HG02973 (cell line): ENCODE results near the gene ARMC8.

Experiments
- ATAC-seq: cut with Tn5 transposase; IDR thresholded peaks from one replicate; pipeline ENCODE4 v1.9.1; 2021; ENCODE audit warnings: moderate library complexity; ENCODE audit not compliant: unreplicated experiment

Gene ARMC8

DNA sequence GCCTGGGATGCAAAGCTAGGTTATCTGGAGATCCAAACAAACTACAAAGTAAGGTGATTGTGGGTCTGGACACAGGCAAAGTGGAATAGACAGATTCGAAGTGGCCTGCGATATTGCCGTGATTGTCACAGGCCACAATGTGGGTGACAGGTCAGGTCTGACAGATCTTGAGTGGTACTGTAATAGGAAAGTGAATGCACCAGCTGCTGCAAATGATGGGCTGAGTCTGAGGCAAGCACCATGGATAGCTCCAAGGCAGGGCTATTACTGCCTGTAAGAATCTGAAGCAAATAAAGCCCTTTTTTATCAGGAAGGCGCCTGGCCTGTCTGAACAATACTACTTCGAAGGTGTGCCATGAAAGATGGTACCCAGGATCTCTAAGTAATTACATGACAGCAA is 10.0 kb downstream of the ARMC8 start:
- no peak for ATAC-seq

DNA sequence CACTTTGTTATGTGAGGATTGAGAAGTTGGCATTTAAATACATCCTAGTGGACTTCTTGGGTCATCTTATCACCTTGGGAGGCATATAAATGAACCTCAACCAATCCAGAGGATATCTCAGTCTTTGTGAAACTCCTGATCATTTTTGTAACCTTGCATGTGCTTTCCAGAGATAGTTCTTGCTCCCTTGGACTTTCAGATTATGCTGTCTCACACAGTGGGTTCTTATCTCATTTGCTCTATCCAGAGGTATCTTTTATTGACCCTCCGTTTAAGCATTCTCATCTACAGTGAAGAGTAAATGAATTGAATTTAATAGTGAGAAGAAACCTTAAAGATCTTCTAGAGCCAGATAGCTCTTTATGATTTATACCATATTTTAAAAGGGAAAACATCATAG is 10.4 kb downstream of the ARMC8 start:
- ATAC-seq = no peak

DNA sequence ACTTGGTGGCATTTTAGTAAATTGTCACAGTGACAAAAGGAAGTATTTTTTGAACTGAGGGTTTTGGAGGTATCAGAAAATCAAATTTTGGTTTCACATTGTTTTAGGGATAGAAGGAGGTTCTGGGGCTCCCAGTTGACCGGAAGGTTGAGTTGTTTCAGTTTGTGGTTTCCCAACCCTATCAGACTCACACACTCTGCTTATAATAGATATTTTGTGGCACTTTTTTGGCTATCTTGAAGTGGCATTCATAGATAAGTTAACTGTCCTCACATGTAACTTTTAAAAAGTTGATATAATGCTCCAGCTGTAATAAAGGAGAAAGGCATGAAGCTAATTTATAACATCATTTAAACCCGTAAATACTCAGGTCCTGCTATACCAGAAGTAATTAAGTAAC is 12.8 kb downstream of the ARMC8 start:
- peak; percentile 55 for ATAC-seq

DNA sequence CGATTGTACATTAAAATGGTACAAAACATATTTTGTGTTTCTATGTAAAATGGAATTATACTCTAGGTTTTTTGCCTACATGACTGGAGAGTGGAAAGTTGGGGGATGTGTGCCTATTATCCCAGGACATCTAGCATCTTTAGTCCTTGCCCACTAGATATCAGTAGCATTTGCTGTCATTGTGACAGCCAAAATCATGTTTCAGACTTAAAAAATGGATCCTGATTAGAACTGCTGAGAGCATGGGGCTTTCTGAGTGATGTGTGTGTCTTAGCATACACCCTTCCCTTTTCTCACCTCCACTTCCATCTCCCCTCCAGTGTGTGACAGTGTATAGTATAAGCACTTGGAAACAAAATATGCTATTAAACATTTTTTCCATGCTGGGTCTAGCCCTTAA is 13.3 kb downstream of the ARMC8 start:
- ATAC-seq = no peak

DNA sequence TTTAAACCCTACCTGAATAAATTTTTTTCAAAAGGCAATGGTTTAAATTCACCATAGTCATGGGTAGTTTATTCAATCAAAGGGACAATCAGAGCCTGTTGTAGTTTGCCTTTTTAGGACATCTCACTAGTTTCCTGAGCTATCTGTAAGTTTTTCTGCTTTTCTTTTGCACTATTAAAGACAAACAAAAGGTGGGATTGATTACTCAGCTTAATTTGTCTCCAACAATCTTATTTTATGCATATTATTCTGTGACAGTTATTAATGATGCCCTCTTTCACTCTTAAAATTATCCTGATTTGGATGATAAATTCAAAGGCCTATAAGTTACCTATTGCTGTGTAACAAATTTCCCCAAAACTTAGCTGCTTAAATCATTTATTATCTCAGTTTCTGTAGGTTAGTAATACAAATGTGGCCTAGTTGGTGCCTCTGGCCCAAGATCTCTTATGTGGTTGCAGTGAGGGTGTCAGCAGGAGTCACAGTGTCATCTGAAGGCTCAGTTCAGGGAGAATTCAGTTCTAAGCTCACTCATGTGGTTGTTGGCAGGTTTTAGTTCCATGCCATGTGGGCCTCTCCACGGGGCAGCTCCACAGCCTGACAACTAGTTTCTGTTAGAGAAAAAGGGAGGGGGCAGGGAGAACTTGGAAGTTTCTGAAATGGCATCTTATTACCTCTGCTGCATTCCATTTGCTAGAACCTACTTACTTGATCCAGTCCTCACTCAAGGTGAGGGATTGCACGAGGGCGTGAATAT is 16.0 kb downstream of the ARMC8 start:
- ATAC-seq = no peak

DNA sequence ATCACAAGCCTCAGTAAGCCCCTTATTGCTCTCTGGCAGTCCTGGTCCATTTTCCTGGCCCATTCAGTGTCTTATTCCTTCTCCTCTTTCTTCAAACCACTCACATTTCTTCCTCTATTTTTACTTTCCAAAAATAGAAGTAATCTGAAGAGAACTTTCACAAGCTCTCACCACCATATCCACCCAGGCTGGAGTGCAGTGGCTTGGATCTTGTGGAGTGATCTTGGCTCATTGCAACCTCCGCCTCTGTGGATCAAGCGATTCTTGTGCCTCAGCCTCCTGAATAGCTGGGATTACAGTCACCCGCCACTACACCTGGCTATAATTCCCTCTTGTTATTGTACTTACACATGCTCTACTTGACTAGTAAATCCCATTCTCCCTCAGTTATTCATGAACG is 16.8 kb downstream of the ARMC8 start:
- no peak for ATAC-seq

DNA sequence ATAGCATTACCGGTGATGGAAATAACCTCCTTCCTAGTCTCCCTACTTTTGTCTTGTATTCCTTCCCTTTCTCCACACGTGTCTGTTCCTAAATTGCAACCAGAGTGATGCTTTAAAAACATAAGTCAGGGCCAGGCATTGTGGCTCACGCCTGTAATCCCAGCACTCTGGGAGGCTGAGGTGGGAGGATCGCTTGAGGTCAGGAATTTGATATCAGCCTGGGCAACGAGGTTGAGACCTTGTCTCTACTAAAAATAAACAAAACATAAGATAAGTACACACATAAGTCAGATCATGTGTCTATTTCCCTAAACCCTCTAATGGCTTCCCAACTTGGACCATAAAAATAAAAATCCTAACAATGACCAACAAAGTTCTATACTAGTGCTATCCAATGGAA is 18.4 kb downstream of the ARMC8 start:
- no peak for ATAC-seq

DNA sequence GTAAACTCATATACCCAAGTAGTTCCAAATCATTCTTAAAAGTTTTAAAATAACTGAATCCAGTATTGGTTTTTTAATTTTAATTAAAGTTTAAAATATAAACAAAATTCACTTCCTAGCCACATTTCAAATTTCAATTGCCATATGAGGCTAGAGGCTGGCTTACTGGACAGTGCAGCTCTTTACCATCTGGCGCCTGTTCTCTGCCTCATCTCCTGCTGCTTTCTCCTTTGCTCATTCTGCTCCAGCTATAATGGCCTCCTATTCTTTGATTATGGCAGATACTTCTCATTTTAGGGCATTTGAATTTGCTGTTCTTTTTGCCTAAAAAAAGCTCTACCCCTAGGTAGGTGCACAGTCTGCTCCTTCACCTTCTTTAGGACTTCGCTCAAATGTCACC is 19.1 kb downstream of the ARMC8 start:
- ATAC-seq = no peak

DNA sequence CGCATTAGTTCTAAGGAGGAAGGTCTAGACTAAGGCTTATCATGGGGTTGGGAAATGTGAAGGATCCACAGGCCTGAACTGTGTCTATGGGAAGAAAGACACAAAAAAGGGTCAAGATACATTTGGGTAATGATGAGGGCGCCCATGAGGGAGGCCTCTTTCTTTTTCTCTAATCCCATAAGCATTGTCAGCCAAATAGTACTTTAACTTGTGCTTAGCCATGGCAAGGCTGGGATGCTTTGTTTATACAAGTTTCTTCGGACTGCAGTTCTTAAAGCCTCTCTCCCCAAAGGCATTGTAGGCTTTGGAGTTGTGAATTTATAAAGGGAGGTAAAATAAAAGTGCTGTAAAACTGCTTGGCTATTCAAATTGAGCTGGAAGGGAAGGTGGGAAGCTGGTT is 23.4 kb downstream of the ARMC8 start:
- no peak for ATAC-seq

DNA sequence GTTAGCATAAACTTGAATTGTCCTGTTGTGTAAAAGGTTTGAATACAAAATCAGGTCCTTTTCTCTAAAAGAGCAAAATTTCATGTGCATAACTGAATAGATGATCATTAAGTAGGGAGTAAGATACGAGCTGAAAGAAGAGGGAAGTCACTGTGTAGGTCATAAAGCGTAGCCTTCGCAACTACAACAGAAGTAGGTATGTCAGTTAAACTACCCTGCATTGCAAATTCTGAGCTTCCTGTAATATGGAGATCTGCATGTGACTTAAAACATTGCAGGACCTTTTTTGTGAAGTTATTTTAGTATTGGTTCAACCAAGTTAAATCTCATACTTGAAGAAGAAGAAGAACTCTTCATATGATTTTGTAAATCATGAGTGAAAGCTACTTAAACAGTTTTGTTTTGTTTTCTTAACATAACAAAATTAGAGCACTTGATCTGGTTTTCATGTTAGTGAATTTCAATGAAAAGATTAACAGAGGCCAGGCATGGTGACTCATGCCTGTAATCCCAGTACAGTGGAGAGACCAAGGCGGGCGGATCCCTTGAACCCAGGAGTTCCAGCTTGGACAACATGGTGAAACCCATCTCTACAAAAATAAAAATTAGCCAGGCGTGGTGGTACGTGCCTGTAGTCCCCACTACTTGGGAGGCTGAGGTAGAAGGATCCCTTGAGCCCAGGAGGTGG is 26.4 kb downstream of the ARMC8 start:
- ATAC-seq = no peak

DNA sequence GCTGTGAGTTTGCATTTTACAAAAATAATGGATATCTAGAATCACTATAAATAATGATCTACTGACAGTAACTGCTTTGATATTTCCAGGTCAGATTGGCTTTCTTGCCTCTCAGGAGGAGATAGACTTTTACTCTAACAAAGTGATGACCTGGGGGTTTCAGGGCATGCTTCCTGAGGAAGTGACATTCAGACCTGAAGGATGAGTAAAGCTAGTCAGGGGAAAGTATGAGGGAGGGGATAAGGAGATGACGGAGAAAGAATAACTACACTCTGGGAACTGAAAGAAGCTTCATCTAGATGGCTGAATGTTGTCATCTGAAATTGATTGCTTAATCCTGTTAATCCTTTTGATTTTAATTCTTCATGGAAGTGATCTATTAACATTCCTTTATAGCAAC is 32.2 kb downstream of the ARMC8 start:
- ATAC-seq = no peak

DNA sequence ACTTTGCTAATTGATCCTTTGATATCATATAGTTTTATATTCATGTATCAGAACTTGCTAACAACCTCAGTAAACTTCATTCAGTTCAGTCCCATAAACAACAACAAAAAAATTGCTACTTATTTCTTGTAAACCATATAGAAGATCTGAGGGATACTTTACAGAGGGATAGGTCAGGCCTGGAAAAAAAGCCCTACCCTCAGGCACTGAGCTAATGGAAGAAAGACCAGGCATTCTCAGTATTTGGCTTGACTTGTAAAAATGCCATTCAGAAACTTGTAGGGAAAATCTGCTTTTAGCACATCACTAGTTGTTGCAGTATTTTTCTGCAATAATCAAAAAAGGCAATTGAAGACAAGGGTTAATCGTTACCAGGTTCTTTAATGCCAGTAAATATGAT is 33.1 kb downstream of the ARMC8 start:
- ATAC-seq = no peak

DNA sequence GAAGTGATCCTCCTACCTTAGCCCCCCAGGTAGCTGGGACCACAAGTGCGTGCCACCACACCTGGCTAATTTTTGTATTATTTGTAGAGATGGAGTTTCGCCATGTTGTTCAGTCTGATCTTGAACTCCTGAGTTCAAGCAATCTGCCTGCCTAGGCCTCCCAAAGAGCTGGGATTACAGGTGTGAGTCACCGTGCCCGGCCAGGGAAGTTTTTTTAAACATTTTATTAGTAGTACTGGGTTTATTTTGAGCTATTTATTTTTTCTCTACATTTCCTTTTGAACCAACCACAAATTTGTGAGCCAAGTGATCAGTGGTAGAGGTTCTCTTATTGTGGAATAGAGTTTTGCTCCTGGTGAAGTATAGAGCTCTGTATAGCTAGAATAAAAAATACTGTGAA is 33.7 kb downstream of the ARMC8 start:
- no peak for ATAC-seq

DNA sequence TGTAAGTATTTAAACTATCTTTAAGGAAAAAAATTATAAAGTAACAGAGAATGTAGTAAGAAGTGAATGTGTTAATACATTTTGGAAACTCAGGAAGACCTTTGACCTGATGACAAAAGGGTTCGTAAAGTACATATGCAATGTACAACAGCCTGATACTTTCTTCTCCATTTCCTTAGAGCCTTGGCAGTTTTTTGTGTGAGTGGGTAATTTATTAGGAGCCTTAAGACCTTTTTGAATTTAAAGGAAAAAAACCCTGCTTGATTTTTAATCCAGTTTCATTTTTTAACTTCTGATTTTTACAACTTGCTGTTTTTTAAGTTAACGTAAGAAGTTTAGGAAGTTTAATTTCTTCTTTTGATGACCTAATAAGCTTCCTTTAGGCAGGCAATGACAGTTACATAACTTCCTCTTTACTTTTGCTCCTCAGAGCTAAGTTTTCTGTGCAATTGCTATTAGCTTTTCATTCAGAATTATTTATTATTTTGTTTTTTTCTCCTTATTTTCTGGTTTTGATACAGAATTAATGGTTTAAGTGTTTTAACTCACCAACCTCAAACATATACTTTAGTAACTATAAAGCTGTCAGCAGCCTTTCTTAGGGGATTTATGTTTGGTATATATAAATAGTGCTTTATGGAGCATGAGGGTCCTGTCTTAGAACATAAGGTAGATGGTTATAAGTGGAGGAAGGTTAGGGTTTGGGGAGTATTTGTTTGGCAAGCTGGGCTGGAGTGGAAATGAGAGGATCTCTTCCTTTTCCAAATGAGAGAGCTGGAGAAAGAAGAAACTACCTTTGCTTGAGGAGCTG is 35.2 kb downstream of the ARMC8 start:
- ATAC-seq = no peak

DNA sequence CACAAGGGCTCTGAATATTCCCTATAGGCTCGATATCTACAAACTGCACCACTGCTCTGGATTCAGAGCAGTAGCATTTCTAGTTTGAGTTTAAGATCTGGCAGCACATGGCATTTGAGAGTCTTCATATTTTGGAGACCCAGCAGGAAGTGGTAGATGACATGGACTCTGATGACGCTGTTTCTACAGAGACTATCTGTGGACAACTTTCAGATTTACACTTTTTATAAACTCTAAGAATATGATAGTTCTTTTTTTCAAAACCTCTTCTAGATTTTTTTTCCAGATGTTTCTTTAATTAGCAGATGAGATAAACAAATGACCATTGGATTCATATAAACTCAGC is 35.8 kb downstream of the ARMC8 start:
- no peak for ATAC-seq

DNA sequence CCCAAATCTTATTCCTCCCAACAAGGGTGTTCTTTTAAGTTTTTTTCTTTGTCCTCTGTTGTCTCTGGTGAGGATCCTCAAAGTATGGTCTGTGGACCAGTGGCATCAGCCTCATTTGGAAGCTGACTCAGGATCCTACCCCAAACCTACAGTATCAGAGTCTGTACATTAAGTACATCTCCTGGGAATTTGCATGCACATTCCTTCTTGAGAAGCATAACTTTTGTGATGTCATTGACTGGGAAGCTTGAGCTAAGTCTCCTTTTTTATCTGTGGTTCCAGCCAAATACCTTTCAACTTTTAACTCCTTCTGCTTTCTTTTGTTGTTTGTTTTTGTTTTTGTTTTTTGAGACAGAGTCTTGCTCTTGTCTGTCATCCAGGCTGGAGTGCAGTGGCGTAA is 40.5 kb downstream of the ARMC8 start:
- no peak for ATAC-seq

DNA sequence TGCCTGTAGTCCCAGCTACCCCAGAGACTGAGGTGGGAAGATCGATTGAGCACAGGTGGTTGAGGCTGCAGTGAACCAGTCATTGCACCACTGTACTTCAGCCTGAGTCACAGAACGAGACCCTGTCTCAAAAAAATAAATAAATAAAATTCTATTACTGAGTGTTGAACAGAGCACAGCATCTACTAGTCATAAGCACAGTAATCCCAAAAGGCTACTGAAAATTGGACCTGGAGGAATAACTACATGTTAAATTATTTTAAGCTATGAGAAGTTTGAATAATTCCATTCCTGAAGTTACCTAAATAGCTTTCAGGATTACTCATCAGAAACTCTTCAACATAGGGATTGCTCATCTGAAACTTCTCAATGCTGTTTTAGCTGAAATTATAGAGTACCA is 43.4 kb downstream of the ARMC8 start:
- ATAC-seq = no peak

DNA sequence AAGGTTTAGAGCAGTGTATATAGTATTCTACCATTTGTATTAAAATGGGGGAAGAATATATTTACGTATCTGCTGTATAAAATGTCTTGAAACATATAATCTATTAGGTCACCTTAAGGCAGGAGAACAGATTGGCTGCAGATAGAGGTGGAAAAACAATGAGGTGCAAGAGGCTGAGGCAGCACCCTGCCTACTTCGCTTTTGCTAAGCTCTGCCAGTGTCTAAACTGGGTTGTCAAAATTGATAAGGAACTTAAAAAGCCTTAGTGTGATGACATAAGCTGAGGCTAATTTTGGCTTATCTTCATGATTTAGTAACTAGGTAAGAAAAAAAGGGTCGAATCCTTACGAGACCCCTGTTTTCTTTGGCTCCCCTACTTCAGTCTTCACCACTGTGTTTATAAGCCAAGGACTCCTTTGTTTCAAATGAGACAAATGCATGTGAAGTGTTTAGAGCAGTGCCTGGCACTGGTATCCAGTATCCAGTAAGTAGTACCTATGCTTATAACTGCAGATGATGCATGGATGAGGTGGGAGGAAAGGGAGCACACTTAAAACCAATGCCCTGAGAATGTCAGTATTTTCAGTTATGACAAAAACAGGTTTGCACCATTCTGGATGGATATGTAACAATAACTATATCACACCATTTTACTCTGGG is 45.7 kb downstream of the ARMC8 start:
- no peak for ATAC-seq

DNA sequence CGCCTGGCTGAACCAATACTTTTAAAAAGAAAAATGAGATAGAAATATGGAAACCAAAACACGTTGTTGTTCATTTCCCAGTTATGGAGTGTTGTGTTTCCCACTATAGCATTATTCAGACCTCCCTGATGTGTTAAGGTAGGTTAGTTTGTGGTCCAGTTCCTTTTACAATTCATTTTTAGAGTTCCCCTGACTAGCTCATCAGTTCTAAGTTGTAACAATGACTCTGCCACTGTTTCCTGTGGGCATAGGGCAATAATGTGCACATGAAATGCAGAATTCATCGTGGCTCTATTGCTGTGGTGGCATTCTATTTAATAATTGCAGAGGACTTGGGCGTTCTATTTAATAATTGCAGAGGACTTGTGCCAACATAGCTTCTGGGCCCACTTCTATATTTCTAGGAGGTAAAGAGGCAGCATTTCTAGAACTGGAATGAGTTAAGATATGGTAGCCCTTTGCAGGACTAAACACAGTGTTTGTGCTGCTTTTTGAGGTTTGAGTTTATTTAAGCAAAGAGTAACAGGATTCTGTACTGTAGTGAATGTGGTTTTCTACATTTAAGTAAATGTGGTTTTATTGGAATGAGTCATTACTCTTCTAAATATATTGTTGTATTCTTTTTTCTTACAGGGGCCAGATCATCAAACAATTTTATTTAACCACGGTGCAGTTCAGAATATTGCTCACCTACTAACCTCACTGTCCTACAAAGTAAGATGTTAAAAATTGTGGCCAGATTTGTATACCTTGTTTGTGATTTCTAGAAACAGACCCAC is 47.5 kb downstream of the ARMC8 start:
- ATAC-seq = no peak

DNA sequence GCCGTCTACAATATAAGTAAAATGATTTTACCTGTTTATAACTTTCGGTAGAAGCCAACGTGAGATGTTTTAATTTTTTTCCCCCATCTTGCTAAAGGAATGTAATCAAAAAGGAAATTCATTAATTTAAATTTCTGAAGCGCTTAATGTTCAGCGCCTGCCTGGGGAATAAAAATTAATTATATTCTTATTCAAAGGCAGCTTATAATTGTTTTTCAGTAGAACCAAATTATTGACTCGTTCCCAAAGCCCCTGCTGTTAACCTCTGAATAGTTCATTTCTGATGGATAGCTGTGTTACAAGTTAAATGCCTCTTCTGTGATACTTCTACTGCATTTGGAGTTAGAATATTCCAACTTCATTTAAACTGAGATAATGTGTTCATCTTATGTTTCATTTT is 51.6 kb downstream of the ARMC8 start:
- no peak for ATAC-seq

DNA sequence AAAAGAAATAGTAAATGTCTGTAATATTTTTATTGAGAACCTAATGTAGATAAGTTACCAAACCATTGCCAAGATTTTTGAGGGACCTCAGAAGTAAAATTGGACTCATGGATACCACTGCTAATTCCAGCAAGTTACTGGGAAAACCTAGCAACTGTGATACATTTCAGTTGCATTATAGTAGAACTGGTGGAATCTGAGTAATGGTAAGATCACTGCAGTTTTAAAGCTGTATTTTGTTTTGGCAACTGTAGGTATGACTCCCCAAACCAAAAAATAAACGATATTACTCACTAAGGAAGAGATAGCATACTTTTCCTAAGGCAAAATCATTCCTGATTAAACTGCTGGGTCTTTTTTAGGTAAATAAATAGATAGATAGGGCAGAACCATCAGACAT is 54.0 kb downstream of the ARMC8 start:
- ATAC-seq = no peak
